ENCODE measurements around the gene NCEH1. TPM values are rescaled to one million over a fixed set of nuclear protein-coding genes. Genes with fewer than 3 reads are reported as not detected.

NCEH1 gene
- total and polyA plus RNA-seq, 2 of the 13 experiments (the other 11 are each of a cell fraction or from before 2014, with no cell fraction given), result 12.9 to 21.4 TPM

DNA sequence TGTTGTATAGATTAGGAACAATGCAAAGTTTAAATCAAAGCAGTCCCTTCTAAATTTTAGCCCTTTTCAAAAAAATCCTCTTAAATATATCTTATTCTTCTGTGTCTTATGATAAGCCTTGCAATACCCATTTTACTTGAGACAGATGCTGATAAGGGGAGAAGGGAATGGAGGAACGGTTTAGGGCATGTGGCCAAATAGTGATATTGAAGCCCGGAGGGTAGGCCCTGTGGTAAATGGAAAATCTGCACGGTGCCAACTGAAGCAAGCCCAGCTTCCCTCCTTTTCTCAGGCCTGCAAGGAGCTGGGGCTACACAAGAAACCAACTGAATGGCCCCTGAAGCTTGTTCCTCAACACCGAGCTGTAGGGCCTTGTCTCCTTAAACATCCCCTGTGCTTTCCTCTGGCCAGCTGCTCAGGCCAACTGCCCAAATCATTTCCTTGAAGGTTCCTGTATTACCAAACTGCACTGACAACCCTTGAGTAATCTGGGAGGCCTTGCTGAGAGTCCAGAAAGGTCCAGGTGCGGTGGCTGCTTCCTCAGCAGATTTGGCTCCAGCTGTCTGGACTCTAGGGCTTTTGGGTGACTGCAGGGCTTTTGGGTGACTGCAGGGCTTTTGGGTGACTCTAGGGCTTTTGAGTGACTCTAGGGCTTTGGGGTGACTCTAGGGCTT lies 67.2 kb downstream of the NCEH1 start:
- H3K4me2 ChIP-seq (ENCODE audit: low read depth, low read length), result no peak overlapping the region
- no peaks in the 10 kb centered on the region for H3K27me3 ChIP-seq (ENCODE audit: control insufficient read depth in 1 of 2, insufficient read depth in 2 of 2, low read length in 2 of 2)
- no peak overlapping the region for H3K9ac ChIP-seq (ENCODE audit: insufficient read depth, low read depth, low read length)
- intact Hi-C loops (cut with micrococcal nuclease; ENCODE audit: unreplicated experiment), result no loop called here
- ChIA-PET POLR2A (no interaction called here), CTCF (ENCODE audit: low intra/inter-chr PET ratio, low total read pairs) (no interaction called here)
- H3K79me2 ChIP-seq (ENCODE audit: insufficient read depth, low read length), result no peaks in the 10 kb centered on the region
- FAIRE-seq (no peak), DNase-seq (ENCODE audit: low spot score) (no peak), ATAC-seq (no peak)
- TF ChIP-seq DRAP1 (CRISPR knock-in tag; IDR thresholded peaks at IDR 0.05), result no peak
- TF ChIP-seq, protein P1, sequence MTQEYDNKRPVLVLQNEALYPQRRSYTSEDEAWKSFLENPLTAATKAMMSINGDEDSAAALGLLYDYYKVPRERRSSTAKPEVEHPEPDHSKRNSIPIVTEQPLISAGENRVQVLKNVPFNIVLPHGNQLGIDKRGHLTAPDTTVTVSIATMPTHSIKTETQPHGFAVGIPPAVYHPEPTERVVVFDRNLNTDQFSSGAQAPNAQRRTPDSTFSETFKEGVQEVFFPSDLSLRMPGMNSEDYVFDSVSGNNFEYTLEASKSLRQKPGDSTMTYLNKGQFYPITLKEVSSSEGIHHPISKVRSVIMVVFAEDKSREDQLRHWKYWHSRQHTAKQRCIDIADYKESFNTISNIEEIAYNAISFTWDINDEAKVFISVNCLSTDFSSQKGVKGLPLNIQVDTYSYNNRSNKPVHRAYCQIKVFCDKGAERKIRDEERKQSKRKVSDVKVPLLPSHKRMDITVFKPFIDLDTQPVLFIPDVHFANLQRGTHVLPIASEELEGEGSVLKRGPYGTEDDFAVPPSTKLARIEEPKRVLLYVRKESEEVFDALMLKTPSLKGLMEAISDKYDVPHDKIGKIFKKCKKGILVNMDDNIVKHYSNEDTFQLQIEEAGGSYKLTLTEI (CRISPR knock-in tag; conservative IDR thresholded peaks at IDR 0.05), result no peak
- no peak for TF ChIP-seq PREB (CRISPR knock-in tag; IDR thresholded peaks at IDR 0.05)
- TF ChIP-seq, protein P2, sequence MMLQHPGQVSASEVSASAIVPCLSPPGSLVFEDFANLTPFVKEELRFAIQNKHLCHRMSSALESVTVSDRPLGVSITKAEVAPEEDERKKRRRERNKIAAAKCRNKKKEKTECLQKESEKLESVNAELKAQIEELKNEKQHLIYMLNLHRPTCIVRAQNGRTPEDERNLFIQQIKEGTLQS (CRISPR knock-in tag; IDR thresholded peaks at IDR 0.05), result no peak
- no peak for TF ChIP-seq ZNF7 (CRISPR knock-in tag; IDR thresholded peaks at IDR 0.05)
- TF ChIP-seq, protein P3, sequence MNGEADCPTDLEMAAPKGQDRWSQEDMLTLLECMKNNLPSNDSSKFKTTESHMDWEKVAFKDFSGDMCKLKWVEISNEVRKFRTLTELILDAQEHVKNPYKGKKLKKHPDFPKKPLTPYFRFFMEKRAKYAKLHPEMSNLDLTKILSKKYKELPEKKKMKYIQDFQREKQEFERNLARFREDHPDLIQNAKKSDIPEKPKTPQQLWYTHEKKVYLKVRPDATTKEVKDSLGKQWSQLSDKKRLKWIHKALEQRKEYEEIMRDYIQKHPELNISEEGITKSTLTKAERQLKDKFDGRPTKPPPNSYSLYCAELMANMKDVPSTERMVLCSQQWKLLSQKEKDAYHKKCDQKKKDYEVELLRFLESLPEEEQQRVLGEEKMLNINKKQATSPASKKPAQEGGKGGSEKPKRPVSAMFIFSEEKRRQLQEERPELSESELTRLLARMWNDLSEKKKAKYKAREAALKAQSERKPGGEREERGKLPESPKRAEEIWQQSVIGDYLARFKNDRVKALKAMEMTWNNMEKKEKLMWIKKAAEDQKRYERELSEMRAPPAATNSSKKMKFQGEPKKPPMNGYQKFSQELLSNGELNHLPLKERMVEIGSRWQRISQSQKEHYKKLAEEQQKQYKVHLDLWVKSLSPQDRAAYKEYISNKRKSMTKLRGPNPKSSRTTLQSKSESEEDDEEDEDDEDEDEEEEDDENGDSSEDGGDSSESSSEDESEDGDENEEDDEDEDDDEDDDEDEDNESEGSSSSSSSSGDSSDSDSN (CRISPR knock-in tag; IDR thresholded peaks at IDR 0.05), result no peak
- no peak for TF ChIP-seq GTF2F1 (IDR thresholded peaks at IDR 0.05; ENCODE audit: low read length)
- no peak for TF ChIP-seq RFX1 (IDR thresholded peaks at IDR 0.05)
- TF ChIP-seq CSRNP1 (CRISPR knock-in tag; IDR thresholded peaks at IDR 0.05), result no peak
- TF ChIP-seq ZNF205 (CRISPR knock-in tag; IDR thresholded peaks at IDR 0.05), result no peak
- no TSS peak for BruUV-seq (replicated peaks)
- in situ Hi-C loops (cut with HindIII; ENCODE audit: extremely low pct_ligation_motif_present, low pct_unique_long_range_greater_than_20kb), result no loop called here
- H3K9me3 ChIP-seq (ENCODE audit: low read length), result no peaks in the 10 kb centered on the region
- H2AFZ ChIP-seq (ENCODE audit: low read length), result no peak overlapping the region
- H3K4me1 ChIP-seq (ENCODE audit: insufficient read depth, low read length), result no peaks in the 10 kb centered on the region
- 91% methylated on average over 5 of the region's 5 CpGs for WGBS (ENCODE audit: low lambda C conversion rate)
- no peaks in the 10 kb centered on the region; the same call in 1 of the 2 replicates for H4K20me1 ChIP-seq (ENCODE audit: insufficient read depth, low read length)
- H3K27ac ChIP-seq (ENCODE audit: extremely low read length, insufficient read depth, low read length), result no peak overlapping the region
- peaks cover 11 to 28% of the 10 kb centered on the region in 2 experiments for H3K36me3 ChIP-seq (replicated peaks in 1 of 2; ENCODE audit: control insufficient read depth in 1 of 2, insufficient read depth in 2 of 2, low read length in 2 of 2)
- H3K4me3 ChIP-seq (replicated peaks in 1 of 3; ENCODE audit: insufficient read depth in 1 of 3, low read depth in 2 of 3, low read length in 3 of 3), result no peak overlapping the region
